ENCODE results near the gene NTRK2.
A peak's percentile ranks its signal among the peaks of the same experiment; 100 is the strongest.

NTRK2 gene

GRCh38 chr9:84793251-84793650 lies 123.7 kb downstream of the NTRK2 start:
- H3K4ac ChIP-seq (ENCODE audit: low read depth, low read length), result no peak overlapping the region
- no peak overlapping the region for H4K8ac ChIP-seq (ENCODE audit: low read depth, low read length)
- H2BK5ac ChIP-seq (ENCODE audit: low read depth, low read length, poor library complexity), result no peak overlapping the region
- H2BK12ac ChIP-seq (ENCODE audit: low read length), result no peak overlapping the region
- peaks cover 7 to 10% of the 10 kb centered on the region in 2 experiments for H3K4me1 ChIP-seq (ENCODE audit: control insufficient read depth in 1 of 2, insufficient read depth in 2 of 2, low read length in 2 of 2)
- H2AK5ac ChIP-seq (ENCODE audit: low read length), result no peak overlapping the region
- no peak overlapping the region for H3K4me3 ChIP-seq (ENCODE audit: low read depth, low read length)
- no peaks in the 10 kb centered on the region for H3K79me2 ChIP-seq (ENCODE audit: control insufficient read depth, insufficient read depth, low read length, poor library complexity)
- H3K14ac ChIP-seq (ENCODE audit: low read length), result no peak overlapping the region
- no peak overlapping the region for H2AFZ ChIP-seq (ENCODE audit: insufficient read depth, low read length, poor library complexity)
- H4K12ac ChIP-seq (ENCODE audit: low read depth, low read length), result no peak overlapping the region
- H3K4me2 ChIP-seq (ENCODE audit: low read length), result no peak overlapping the region
- no peak overlapping the region for H3K9ac ChIP-seq (ENCODE audit: low read length)
- H3K36me3 ChIP-seq (ENCODE audit: control insufficient read depth in 1 of 2, insufficient read depth in 2 of 2, low read length in 2 of 2), result no peaks in the 10 kb centered on the region
- H4K91ac ChIP-seq (ENCODE audit: low read depth, low read length), result no peak overlapping the region
- no peaks in the 10 kb centered on the region for H3K79me1 ChIP-seq (ENCODE audit: low read length)
- WGBS (ENCODE audit: extremely low coverage, insufficient coverage, insufficient read length), result no CpG with 5 or more reads among the region's 3 CpGs
- DNase-seq, result peak in 1 of 2 donors; percentile 68
- no peaks in the 10 kb centered on the region for H3K9me3 ChIP-seq (ENCODE audit: insufficient read depth, low read depth, low read length)
- no peak overlapping the region for H3K23ac ChIP-seq (ENCODE audit: low read length)
- H2BK120ac ChIP-seq (ENCODE audit: insufficient read depth, low read length, poor library complexity), result no peak overlapping the region
- H3K18ac ChIP-seq (ENCODE audit: low read length), result no peak overlapping the region
- H3K27me3 ChIP-seq (ENCODE audit: insufficient read depth, low read length), result no peaks in the 10 kb centered on the region
- no peak overlapping the region for H3K27ac ChIP-seq (ENCODE audit: low read depth, low read length)

GRCh38 chr9:84794981-84795637 lies 125.6 kb downstream of the NTRK2 start:
- Histone ChIP-seq H3K36me3 (ENCODE audit: control insufficient read depth in 1 of 2, insufficient read depth in 2 of 2, low read length in 2 of 2) (no peaks in the 10 kb centered on the region), H3K9me3 (ENCODE audit: insufficient read depth, low read depth, low read length) (no peaks in the 10 kb centered on the region), H3K4me3 (ENCODE audit: low read depth, low read length) (no peak overlapping the region), H2BK5ac (ENCODE audit: low read depth, low read length, poor library complexity) (no peak overlapping the region), H3K27ac (ENCODE audit: low read depth, low read length) (no peak overlapping the region), H2AK5ac (ENCODE audit: low read length) (no peak overlapping the region), H3K79me2 (ENCODE audit: control insufficient read depth, insufficient read depth, low read length, poor library complexity) (no peaks in the 10 kb centered on the region), H2BK120ac (ENCODE audit: insufficient read depth, low read length, poor library complexity) (no peak overlapping the region), H3K27me3 (ENCODE audit: insufficient read depth, low read length) (no peaks in the 10 kb centered on the region), H3K9ac (ENCODE audit: low read length) (no peak overlapping the region), H3K23ac (ENCODE audit: low read length) (no peak overlapping the region), H4K91ac (ENCODE audit: low read depth, low read length) (no peak overlapping the region), H4K12ac (ENCODE audit: low read depth, low read length) (no peak overlapping the region), H3K4ac (ENCODE audit: low read depth, low read length) (no peak overlapping the region), H2BK12ac (ENCODE audit: low read length) (no peak overlapping the region), H3K4me2 (ENCODE audit: low read length) (no peak overlapping the region), H3K18ac (ENCODE audit: low read length) (no peak overlapping the region), H3K4me1 (ENCODE audit: control insufficient read depth in 1 of 2, insufficient read depth in 2 of 2, low read length in 2 of 2) (no peaks in the 10 kb centered on the region), H3K14ac (ENCODE audit: low read length) (no peak overlapping the region), H2AFZ (ENCODE audit: insufficient read depth, low read length, poor library complexity) (no peak overlapping the region), H3K79me1 (ENCODE audit: low read length) (no peaks in the 10 kb centered on the region), H4K8ac (ENCODE audit: low read depth, low read length) (no peak overlapping the region)
- DNase-seq, result no peak
- WGBS (ENCODE audit: extremely low coverage, insufficient coverage, insufficient read length), result no CpG with 5 or more reads among the region's 10 CpGs

- Histone ChIP-seq H3K4me2 (ENCODE audit: low read length) (no peak overlapping the region), H3K4me1 (ENCODE audit: control insufficient read depth in 1 of 2, insufficient read depth in 2 of 2, low read length in 2 of 2) (no peaks in the 10 kb centered on the region), H3K27me3 (ENCODE audit: insufficient read depth, low read length) (no peaks in the 10 kb centered on the region), H4K8ac (ENCODE audit: low read depth, low read length) (no peak overlapping the region), H3K79me2 (ENCODE audit: control insufficient read depth, insufficient read depth, low read length, poor library complexity) (no peaks in the 10 kb centered on the region), H2AFZ (ENCODE audit: insufficient read depth, low read length, poor library complexity) (no peak overlapping the region), H3K14ac (ENCODE audit: low read length) (no peak overlapping the region), H2BK120ac (ENCODE audit: insufficient read depth, low read length, poor library complexity) (no peak overlapping the region), H4K12ac (ENCODE audit: low read depth, low read length) (no peak overlapping the region), H3K36me3 (ENCODE audit: control insufficient read depth in 1 of 2, insufficient read depth in 2 of 2, low read length in 2 of 2) (no peaks in the 10 kb centered on the region), H4K91ac (ENCODE audit: low read depth, low read length) (no peak overlapping the region), H2BK12ac (ENCODE audit: low read length) (no peak overlapping the region), H3K79me1 (ENCODE audit: low read length) (no peaks in the 10 kb centered on the region), H3K18ac (ENCODE audit: low read length) (no peak overlapping the region), H3K4ac (ENCODE audit: low read depth, low read length) (no peak overlapping the region), H3K4me3 (ENCODE audit: low read depth, low read length) (no peak overlapping the region), H3K23ac (ENCODE audit: low read length) (no peak overlapping the region), H3K27ac (ENCODE audit: low read depth, low read length) (no peak overlapping the region), H2AK5ac (ENCODE audit: low read length) (no peak overlapping the region), H3K9me3 (ENCODE audit: insufficient read depth, low read depth, low read length) (no peaks in the 10 kb centered on the region), H2BK5ac (ENCODE audit: low read depth, low read length, poor library complexity) (no peak overlapping the region), H3K9ac (ENCODE audit: low read length) (no peak overlapping the region)
- no peak for DNase-seq
- WGBS (ENCODE audit: extremely low coverage, insufficient coverage, insufficient read length), result no CpG with 5 or more reads among the region's 1 CpG
These were observed 126.9 kb downstream of the NTRK2 start for GRCh38 chr9:84796404-84796803.

DNA sequence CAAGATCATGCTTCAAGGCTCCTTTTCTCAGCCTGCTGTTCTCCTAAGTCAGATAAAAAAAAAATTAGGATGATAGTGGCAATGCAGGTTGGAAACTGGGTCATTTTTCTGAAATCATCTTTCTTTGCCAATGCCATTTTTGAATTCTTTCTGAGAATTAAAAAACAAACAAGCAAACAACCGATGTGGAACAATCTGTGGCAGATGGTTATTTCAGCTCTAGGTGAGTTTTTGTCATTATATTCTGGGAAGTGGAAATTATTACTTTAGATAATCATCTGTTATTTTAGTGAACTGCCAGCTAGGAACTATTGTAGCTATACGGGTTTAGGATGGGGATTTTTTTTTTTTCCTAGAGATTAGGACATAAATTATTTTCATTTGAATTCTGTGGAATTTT lies 129.7 kb downstream of the NTRK2 start:
- Histone ChIP-seq H4K91ac (ENCODE audit: low read depth, low read length) (no peak overlapping the region), H2AFZ (ENCODE audit: insufficient read depth, low read length, poor library complexity) (no peak overlapping the region), H3K4me3 (ENCODE audit: low read depth, low read length) (no peak overlapping the region), H2BK120ac (ENCODE audit: insufficient read depth, low read length, poor library complexity) (no peak overlapping the region), H2BK12ac (ENCODE audit: low read length) (no peak overlapping the region), H3K27ac (ENCODE audit: low read depth, low read length) (no peak overlapping the region), H4K8ac (ENCODE audit: low read depth, low read length) (no peak overlapping the region), H3K23ac (ENCODE audit: low read length) (no peak overlapping the region), H2BK5ac (ENCODE audit: low read depth, low read length, poor library complexity) (no peak overlapping the region), H3K36me3 (ENCODE audit: control insufficient read depth in 1 of 2, insufficient read depth in 2 of 2, low read length in 2 of 2) (no peaks in the 10 kb centered on the region), H3K79me2 (ENCODE audit: control insufficient read depth, insufficient read depth, low read length, poor library complexity) (no peaks in the 10 kb centered on the region), H3K4me1 (ENCODE audit: control insufficient read depth in 1 of 2, insufficient read depth in 2 of 2, low read length in 2 of 2) (no peaks in the 10 kb centered on the region), H3K79me1 (ENCODE audit: low read length) (no peaks in the 10 kb centered on the region), H3K4me2 (ENCODE audit: low read length) (no peak overlapping the region), H3K27me3 (ENCODE audit: insufficient read depth, low read length) (no peaks in the 10 kb centered on the region), H3K9ac (ENCODE audit: low read length) (no peak overlapping the region), H3K9me3 (ENCODE audit: insufficient read depth, low read depth, low read length) (no peaks in the 10 kb centered on the region), H3K18ac (ENCODE audit: low read length) (no peak overlapping the region), H2AK5ac (ENCODE audit: low read length) (no peak overlapping the region), H3K4ac (ENCODE audit: low read depth, low read length) (no peak overlapping the region), H4K12ac (ENCODE audit: low read depth, low read length) (no peak overlapping the region), H3K14ac (ENCODE audit: low read length) (no peak overlapping the region)
- no peak for DNase-seq
- no CpG with 5 or more reads among the region's 2 CpGs for WGBS (ENCODE audit: extremely low coverage, insufficient coverage, insufficient read length)

All from trophoblast cell (in vitro differentiated cells and primary cell).